HG03095 (cell line): ENCODE data around the gene KIAA0513.
"Not testable (repeated sequence)": the region's sequence is repeated elsewhere in the genome, so short reads cannot be mapped to it uniquely, and the experiment has no call there.

ENCODE experiments used
- ATAC-seq: cut with Tn5 transposase; IDR thresholded peaks from one replicate; pipeline ENCODE4 v1.9.1; 2021; ENCODE audit warnings: moderate library complexity; ENCODE audit not compliant: unreplicated experiment

The KIAA0513 gene

GRCh38 chr16:85047867-85048455, 20.4 kb downstream of the KIAA0513 start:
- ATAC-seq: no peak

GRCh38 chr16:85048921-85049562, 21.4 kb downstream of the KIAA0513 start:
- ATAC-seq: no peak

GRCh38 chr16:85049706-85050305, 22.2 kb downstream of the KIAA0513 start:
- ATAC-seq: no peak

- ATAC-seq: no peak
Measured at GRCh38 chr16:85051067-85051581, 23.5 kb downstream of the KIAA0513 start.

GRCh38 chr16:85051683-85052082, 24.1 kb downstream of the KIAA0513 start:
- no peak for ATAC-seq

- ATAC-seq: no peak
Measured at GRCh38 chr16:85052536-85052935, 24.9 kb downstream of the KIAA0513 start.

- not testable (repeated sequence) for ATAC-seq
Measured at GRCh38 chr16:85054321-85054720, 26.7 kb downstream of the KIAA0513 start.

- no peak for ATAC-seq
Measured at GRCh38 chr16:85054948-85055492, 27.4 kb downstream of the KIAA0513 start.

- peak; percentile 82 for ATAC-seq
Measured at GRCh38 chr16:85055493-85056210, 28.1 kb downstream of the KIAA0513 start.

- ATAC-seq: no peak
Measured at GRCh38 chr16:85056211-85056748, 28.7 kb downstream of the KIAA0513 start.

- no peak for ATAC-seq
Measured at GRCh38 chr16:85057212-85057889, 29.8 kb downstream of the KIAA0513 start.

GRCh38 chr16:85057948-85058347, 30.4 kb downstream of the KIAA0513 start:
- no peak for ATAC-seq

GRCh38 chr16:85058909-85059308, 31.3 kb downstream of the KIAA0513 start:
- ATAC-seq: no peak

GRCh38 chr16:85061566-85061965, 34.0 kb downstream of the KIAA0513 start:
- ATAC-seq: no peak

- no peak for ATAC-seq
Measured at GRCh38 chr16:85062323-85062722, 34.7 kb downstream of the KIAA0513 start.

GRCh38 chr16:85062845-85063244, 35.2 kb downstream of the KIAA0513 start:
- ATAC-seq: no peak

GRCh38 chr16:85064186-85064585, 36.6 kb downstream of the KIAA0513 start:
- no peak for ATAC-seq

GRCh38 chr16:85065099-85065498, 37.5 kb downstream of the KIAA0513 start:
- ATAC-seq: no peak

GRCh38 chr16:85066346-85066885, 38.8 kb downstream of the KIAA0513 start:
- ATAC-seq: no peak

- no peak for ATAC-seq
Measured at GRCh38 chr16:85067024-85067423, 39.4 kb downstream of the KIAA0513 start.
